HepG2 (cell line): ENCODE data around the gene LPIN3. TPM values are rescaled to one million over a fixed set of nuclear protein-coding genes. Genes with fewer than 3 reads are reported as not detected.
A peak's percentile ranks its signal among the peaks of the same experiment; 100 is the strongest.

Experiments
- ARNT2 ChIP-seq: sonication (generic); formaldehyde crosslinking; IDR thresholded peaks from 2 replicates; pipeline ENCODE4 v1.8.0; 2022; ENCODE audit warnings: mild to moderate bottlenecking, low read depth, missing genetic modification reagents, moderate library complexity
- DMAP1 ChIP-seq: IDR thresholded peaks from 2 replicates; pipeline ENCODE4 v1.6.1; 2016
- GLMP ChIP-seq: sonication (generic); formaldehyde crosslinking; IDR thresholded peaks from 2 replicates; pipeline ENCODE4 v1.9.0; 2021; ENCODE audit warnings: missing genetic modification reagents, mild to moderate bottlenecking, borderline replicate concordance
- HMGXB4 ChIP-seq, 2 experiments: sonication (generic) in 1 of 2; formaldehyde crosslinking in 1 of 2; IDR thresholded peaks; 2 replicates each; pipeline versions ENCODE4 v1.4.0 to v1.6.1; 2018 to 2020; ENCODE audit warnings: missing genetic modification reagents in 2 of 2, borderline replicate concordance in 1 of 2, low read depth in 1 of 2, mild to moderate bottlenecking in 1 of 2, missing biosample characterization in 1 of 2
- KDM6A ChIP-seq: IDR thresholded peaks from 2 replicates; pipeline ENCODE4 v1.6.1; 2016; ENCODE audit warnings: low read depth
- SALL1 ChIP-seq: sonication (generic); formaldehyde crosslinking; IDR thresholded peaks from 2 replicates; pipeline ENCODE4 v1.8.0; 2022; ENCODE audit warnings: mild to moderate bottlenecking, missing genetic modification reagents
- SATB2 ChIP-seq: sonication (generic); formaldehyde crosslinking; IDR thresholded peaks from 2 replicates; pipeline ENCODE4 v1.5.0; 2020; ENCODE audit warnings: missing genetic modification reagents
- TRIM22 ChIP-seq: fragments of 450-650 bp; IDR thresholded peaks from 2 replicates; pipeline ENCODE4 v1.6.1; 2017
- U2AF1 ChIP-seq: fragments of 200-400 bp; formaldehyde crosslinking; optimal IDR thresholded peaks from 2 replicates; pipeline ENCODE3; 2017; ENCODE audit warnings: mild to moderate bottlenecking, low read depth, low read length
- ZBTB3 ChIP-seq: sonication (generic); formaldehyde crosslinking; IDR thresholded peaks from 2 replicates; pipeline ENCODE4 v1.4.0; 2020; ENCODE audit warnings: low read depth, mild to moderate bottlenecking, moderate library complexity, missing genetic modification reagents, borderline replicate concordance
- ZFX ChIP-seq: sonication (generic); formaldehyde crosslinking; IDR thresholded peaks from 2 replicates; pipeline ENCODE4 v1.4.0; 2020; ENCODE audit warnings: mild to moderate bottlenecking, low read depth, missing genetic modification reagents, moderate library complexity
- ZNF572 ChIP-seq: sonication (generic); formaldehyde crosslinking; IDR thresholded peaks from 2 replicates; pipeline ENCODE4 v1.5.1; 2020; ENCODE audit warnings: mild to moderate bottlenecking, missing genetic modification reagents
- ZNF615 ChIP-seq: sonication (generic); formaldehyde crosslinking; IDR thresholded peaks from 2 replicates; pipeline ENCODE4 v1.5.0; 2020; ENCODE audit warnings: mild to moderate bottlenecking, missing genetic modification reagents, borderline replicate concordance
- ZNF792 ChIP-seq: IDR thresholded peaks from 2 replicates; pipeline ENCODE4 v1.6.1; 2016
- ZNF800 ChIP-seq: sonication (generic); formaldehyde crosslinking; IDR thresholded peaks from 2 replicates; pipeline ENCODE4 v1.4.0; 2020; ENCODE audit warnings: missing genetic modification reagents
- polyA plus RNA-seq, 8 experiments: library from polyadenylated mRNA; depleted of rRNA in 3 of 8; stranded (reverse) in 7 of 8; unstranded in 1 of 8; fragments of >200 nt; fragmentation: Illumina TruSeq in 4 of 8; extraction: Trizol in 4 of 8; gene quantifications; 2 replicates each; pipeline versions ENCODE4 v1.2.1 to v1.2.3, GENCODE V29; 2011 to 2016; ENCODE audit warnings: low read depth in 4 of 8, missing spikeins in 1 of 8, mixed read lengths in 1 of 8; ENCODE audit not compliant: insufficient read depth in 1 of 8
- total RNA-seq, 5 experiments: library from RNA; depleted of rRNA; stranded (reverse); fragments of >200 nt; fragmentation: Illumina TruSeq; extraction: Trizol; gene quantifications; 2 replicates each; pipeline ENCODE4 v1.2.3, GENCODE V29; 2016; ENCODE audit warnings: low read depth in 1 of 5

The LPIN3 gene
- total and polyA plus RNA-seq, 2 of the 13 experiments (the other 11 are each of a cell fraction or from before 2014, with no cell fraction given) = 14.2 to 28.6 TPM

- TF ChIP-seq U2AF1 (no peak), SATB2 (CRISPR knock-in tag) (no peak), SALL1 (CRISPR knock-in tag) (peak; percentile 79), TRIM22 (no peak), ZNF792 (peak; percentile 49; the same call in 1 of the 2 replicates), GLMP (CRISPR knock-in tag) (no peak), ZNF800 (CRISPR knock-in tag) (no peak; the same call in 1 of the 2 replicates), HMGXB4 (CRISPR knock-in tag; IDR thresholded peaks at IDR 0.05; ENCODE audit: borderline replicate concordance in 1 of 2, low read depth in 1 of 2) (peak; percentile 47 to 59; a peak in 1 of 4 replicates), ZNF572 (0 out of 2 replicates have a peak, but pooled peaks have one; percentile 84), KDM6A (CRISPR knock-in tag) (no peak), ZBTB3 (CRISPR knock-in tag) (no peak), ZFX (peak; percentile 82), DMAP1 (CRISPR knock-in tag) (peak; percentile 77), ZNF615 (CRISPR knock-in tag) (no peak), ARNT2 (CRISPR knock-in tag) (no peak)
Measured at GRCh38 chr20:41395667-41396664, 55.3 kb downstream of the LPIN3 start (continued).
